NCI-H1417 treated with DMSO at 0.1 percent for 48 hours (cell line): ENCODE results near the gene TMCO4.

Experiments
- DNase-seq: peaks from one replicate; lab custom pipeline; 2025; lab: John Stamatoyannopoulos, UW

The TMCO4 gene

DNA sequence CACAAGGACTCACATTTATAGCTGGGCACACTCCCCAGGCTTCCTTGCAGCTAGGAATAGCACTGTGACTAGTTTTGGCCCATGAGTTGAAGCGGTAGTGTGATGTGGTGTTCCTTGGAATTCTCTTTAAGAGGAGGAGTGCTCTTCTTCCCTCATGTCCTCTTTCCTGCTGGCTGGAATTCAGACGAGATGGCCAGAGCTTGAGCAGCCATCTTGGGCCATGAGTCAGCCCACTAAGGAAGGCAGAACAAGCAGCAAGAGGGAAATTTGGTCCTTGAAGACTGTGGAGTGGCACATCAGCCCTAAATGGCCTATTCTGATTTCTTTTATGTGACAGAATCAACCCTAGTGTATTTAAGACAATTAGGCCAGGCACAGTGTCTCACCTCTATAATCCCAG, 115.0 kb downstream of the TMCO4 start:
- DNase-seq, result no peak

DNA sequence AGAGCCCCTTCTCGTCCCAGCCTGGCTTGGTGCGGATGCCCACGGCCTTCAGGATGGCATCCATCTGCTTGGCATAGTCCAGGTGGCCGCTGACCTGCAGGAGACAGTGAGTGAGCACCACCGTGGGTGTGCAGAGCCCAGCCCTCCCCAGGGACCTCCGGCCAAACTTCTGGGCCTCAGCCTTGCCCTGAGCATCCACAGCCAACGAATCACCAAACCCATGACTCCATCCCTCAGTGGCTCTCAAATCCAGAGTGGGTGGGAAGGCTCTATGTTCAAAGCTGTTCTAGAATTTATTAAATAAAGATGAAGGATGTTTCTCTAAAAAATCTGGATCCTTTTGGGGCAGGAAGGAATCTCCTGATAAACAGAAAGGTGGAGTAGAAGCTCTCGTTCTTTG, 116.4 kb downstream of the TMCO4 start:
- no peak for DNase-seq

DNA sequence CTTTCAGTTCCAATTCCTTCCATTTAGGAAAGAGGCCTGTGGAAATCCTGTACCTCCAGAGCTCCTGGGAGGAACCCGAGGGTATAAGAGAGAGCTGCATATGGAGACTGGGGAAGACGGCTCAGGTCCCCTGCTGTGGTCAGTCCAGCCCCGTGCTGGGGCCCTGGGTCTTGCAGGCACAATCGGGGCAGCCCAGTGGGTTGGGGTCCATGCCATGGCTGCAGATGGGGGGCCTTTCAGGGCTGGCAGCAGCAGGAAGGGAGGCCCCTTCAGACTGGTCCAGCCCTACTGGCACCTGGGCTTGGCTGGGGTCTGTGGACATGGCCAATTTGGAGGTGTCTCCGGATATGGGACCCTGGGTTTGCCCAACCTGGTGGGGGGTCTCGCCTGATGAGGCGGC, 116.8 kb downstream of the TMCO4 start:
- DNase-seq, result no peak

DNA sequence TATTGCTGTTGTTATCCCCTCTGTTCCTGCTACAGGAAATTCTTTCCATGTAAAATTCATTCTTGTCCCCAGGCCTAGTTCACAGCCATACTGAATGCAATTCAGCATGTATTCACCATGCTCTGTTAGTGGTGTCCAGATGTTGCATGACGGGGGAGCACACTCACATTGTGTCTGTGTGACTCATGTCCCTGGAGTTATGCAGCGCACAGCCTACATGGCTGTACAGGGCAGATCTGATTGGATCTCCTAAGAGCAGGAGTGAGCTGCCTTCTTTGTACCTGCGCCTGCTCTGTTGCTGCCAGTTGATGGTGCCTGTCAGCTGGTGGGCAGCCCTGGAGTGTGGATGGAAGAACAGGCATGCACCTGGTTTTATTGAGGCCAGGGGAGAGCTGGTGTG, 117.5 kb downstream of the TMCO4 start:
- no peak for DNase-seq

DNA sequence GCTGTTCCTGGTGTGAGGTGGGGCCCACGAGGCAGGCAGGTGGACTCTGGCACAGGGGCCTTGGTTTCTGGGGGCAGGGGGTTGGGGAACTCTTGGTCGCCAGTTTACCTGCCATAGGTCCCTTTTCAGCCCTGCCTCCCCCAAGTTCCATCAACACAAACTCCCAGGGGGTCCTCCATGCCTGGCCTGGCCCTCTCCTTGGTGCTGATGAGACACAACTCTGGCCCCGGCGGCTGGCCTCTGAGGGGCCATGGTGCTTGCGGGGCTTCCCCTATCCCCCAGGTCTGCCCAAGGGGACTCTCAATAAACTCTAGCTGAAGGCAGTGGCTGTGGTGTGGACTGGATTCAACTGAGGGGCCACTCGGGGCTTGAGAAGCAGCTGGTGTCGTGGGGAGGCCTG, 119.1 kb downstream of the TMCO4 start:
- no peak for DNase-seq

DNA sequence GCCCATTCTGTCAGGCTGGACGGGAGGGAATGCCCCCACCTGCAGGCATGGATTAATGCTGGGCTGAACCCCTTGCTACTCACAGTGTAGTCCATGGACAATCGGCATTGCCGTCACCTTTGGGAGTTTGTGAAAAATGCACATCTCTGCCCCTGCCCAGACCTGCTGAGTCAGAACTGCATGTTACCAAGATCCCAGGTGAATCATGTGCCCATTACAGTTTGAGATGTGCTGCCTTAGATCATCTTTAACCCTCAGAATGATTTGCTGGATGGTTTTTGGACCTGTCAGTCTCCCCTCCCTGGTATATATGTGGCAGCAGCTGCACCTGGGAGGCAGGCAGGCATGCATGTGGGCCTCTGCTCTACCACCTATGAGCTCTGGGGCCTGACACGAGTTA, 120.0 kb downstream of the TMCO4 start:
- DNase-seq, result no peak

DNA sequence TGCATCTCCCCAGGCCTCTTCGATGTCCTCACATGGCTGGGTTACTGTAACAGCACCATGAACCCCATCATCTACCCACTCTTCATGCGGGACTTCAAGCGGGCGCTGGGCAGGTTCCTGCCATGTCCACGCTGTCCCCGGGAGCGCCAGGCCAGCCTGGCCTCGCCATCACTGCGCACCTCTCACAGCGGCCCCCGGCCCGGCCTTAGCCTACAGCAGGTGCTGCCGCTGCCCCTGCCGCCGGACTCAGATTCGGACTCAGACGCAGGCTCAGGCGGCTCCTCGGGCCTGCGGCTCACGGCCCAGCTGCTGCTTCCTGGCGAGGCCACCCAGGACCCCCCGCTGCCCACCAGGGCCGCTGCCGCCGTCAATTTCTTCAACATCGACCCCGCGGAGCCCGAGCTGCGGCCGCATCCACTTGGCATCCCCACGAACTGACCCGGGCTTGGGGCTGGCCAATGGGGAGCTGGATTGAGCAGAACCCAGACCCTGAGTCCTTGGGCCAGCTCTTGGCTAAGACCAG, 120.7 kb downstream of the TMCO4 start:
- DNase-seq, result no peak

DNA sequence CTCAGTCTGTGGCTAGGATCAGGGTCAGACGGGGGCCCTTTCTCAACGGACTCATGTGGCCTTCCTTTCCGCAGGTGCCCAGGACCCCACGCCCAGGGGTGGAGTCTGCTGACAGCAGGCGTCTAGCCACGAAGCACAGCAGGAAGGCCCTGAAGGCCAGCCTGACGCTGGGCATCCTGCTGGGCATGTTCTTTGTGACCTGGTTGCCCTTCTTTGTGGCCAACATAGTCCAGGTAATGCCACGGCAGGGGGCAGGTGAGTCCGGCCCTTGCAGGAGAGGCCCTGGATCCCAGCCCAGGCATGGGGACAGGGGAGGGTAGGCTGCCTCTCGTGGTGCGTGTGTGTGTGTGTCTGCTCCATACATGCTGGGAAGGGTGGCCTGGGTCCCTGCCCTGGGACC, 121.2 kb downstream of the TMCO4 start:
- DNase-seq, result no peak

DNA sequence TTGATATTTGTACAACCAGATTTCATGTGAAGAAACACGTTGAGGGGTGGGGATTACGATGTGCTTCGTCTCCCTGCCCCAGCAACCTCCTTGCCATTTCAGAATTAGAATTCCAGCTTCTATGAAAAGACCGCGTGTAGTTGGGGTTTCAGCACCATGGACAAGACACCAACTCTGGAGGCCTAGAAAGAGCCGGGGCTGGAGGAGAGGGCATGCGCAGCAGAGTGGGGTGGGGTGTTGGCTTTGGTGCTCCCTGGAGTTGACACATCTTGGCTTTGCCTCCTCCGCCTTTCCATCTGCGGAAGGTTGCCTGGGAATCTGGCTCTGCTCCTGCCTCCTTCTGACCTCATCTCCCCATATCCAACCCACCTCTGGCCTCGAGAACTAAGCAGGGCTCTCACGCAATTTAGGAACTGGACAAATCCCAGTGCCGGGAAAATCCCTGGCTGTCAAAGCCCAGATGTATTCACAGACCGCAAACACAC, 123.2 kb downstream of the TMCO4 start:
- no peak for DNase-seq

DNA sequence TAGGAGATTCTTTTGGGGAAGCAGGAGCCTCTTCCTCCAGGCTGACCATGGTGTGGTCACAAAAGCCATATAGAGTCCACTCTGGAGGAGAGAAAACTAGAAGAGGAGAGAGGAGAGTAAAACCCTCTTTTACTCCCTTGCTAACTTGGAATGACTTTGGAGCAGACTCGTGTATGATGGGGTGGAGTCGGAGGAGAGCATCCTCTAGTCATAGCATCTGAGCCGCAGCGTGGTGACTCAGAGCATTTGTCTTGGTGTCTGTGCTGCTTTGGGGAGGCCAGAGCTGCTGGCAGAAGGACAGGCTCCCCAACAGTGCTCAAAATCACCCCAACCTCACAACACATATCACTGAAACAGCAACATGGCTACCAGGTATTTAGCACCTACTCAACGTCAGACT, 123.9 kb downstream of the TMCO4 start:
- DNase-seq, result no peak

DNA sequence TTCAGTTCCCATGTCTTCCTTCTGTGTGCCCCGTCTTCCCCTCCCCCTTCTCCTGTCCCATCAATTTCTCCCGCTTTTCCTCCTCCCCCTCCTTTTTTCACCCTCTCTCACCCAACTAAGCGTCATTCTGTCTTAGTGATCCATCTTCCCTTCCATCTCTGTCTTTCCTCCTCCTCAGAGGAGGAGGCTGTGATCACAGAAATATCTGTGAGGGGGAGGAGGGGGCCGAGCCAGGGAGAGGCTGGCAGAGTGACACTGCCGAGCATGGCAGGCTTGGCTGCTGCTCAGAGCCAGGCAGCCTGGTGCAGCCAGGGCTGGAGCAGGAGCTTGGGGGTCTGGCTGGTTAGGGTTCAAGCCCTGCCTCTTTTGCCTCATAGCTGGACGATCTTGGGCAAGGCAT, 127.5 kb downstream of the TMCO4 start:
- DNase-seq, result no peak

DNA sequence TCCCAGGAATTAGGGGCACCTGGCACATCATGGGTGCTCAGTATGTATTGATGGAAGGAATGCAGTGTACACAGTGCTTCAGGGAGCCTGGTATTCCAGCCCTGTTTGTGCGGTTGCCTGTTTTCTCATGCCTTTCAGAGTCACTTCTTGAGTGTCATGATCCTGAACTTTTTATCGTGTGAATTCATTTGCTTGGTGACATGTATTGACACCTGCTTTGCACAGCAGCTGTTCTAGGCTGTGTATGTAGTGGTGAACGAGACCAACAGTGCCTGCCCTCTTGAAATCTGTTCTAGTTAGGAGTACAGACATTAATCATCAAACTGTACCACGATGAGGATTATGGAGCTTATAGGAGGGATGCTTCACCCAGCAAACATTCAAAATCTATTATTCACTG, 128.9 kb downstream of the TMCO4 start:
- DNase-seq, result no peak

DNA sequence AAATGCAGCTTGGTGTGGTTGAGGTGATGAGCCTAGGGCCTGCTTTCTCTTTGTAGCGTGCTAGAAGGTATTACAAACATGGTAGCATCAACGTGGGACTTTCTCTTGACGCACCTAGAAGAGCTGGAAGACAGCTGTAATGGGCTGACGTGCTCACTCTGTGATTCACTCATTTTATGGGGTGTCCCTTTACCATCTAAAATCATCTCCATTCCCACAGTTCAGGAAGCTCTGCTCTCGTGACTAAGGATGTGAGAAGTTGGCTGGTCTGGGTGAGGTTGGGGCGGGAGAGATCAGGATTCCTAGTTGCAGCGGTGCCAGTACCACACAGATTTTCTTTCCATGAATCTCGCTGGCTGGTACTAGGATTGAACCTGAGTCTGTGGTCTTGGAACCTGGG, 130.8 kb downstream of the TMCO4 start:
- DNase-seq, result no peak

DNA sequence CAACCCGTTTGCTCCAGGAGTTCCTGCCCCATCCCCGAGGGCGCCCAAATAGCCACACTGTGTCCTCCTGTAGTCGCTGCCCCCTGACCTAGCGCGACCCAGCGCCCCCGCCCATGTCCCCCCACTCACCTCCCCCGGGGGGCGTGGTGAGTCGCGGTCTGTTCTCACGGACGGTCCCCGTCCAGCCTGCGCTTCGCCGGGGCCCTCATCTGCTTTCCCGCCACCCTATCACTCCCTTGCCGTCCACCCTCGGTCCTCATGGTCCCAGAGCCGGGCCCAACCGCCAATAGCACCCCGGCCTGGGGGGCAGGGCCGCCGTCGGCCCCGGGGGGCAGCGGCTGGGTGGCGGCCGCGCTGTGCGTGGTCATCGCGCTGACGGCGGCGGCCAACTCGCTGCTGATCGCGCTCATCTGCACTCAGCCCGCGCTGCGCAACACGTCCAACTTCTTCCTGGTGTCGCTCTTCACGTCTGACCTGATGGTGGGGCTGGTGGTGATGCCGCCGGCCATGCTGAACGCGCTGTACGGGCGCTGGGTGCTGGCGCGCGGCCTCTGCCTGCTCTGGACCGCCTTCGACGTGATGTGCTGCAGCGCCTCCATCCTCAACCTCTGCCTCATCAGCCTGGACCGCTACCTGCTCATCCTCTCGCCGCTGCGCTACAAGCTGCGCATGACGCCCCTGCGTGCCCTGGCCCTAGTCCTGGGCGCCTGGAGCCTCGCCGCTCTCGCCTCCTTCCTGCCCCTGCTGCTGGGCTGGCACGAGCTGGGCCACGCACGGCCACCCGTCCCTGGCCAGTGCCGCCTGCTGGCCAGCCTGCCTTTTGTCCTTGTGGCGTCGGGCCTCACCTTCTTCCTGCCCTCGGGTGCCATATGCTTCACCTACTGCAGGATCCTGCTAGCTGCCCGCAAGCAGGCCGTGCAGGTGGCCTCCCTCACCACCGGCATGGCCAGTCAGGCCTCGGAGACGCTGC, 133.9 kb downstream of the TMCO4 start:
- no peak for DNase-seq

DNA sequence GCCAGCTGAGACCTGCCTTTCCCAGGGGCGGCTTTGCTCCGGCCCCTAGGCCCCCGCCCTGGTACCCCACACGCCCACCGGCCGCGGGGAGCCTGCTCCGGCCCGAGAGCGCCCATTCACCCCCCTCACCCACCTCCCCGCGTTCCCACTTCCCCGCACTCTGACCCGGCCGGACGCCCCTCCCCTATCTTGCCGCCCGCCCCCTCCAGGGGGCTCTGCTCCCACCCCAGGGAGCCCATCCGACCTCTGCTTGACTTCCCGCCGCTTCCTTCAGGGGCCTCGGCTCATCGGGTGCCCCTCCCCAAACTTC, 134.6 kb downstream of the TMCO4 start:
- no peak for DNase-seq

DNA sequence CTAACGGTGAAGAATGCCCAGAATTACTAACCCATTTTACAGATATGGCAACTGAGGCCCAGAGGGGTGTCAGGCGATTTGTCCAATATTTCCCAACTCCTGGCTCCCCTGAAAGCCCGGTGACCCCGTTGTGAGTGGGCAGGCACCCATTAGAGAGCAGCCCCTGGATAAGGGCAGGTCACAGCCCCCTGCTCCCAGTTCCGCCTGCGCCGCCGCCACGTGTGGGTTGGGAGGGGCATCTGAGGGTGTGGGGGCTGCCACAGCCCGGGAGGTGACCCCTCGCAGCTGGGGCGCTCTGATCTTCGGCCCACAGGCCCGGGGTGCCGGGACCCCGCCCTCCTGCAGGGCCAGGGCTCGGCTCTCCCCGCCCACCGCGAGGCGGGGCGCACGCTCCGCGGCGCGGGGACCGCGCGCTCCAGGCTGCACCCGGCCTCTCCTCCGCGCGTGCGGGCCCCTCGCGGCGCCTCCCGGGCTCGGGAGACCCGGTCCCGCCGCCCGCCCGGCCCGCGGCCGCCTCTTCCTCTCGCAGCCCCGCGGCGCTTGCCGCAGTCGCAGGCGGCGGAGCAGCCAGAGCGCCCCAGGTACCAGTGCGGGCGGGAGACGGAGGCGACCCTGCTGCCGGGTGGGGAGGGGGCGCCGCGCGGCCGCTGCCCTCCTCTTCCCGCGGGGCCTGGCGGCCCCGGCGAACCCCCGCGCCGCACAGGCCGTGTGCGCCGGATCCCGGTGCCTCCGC, 135.1 kb downstream of the TMCO4 start, which contains the start of gene HTR6:
TSS of gene HTR6 (plus strand) at position 423 of the 733 bp plus-strand sequence. CDS start 879 bp downstream, outside the sequence.
- DNase-seq, result no peak

DNA sequence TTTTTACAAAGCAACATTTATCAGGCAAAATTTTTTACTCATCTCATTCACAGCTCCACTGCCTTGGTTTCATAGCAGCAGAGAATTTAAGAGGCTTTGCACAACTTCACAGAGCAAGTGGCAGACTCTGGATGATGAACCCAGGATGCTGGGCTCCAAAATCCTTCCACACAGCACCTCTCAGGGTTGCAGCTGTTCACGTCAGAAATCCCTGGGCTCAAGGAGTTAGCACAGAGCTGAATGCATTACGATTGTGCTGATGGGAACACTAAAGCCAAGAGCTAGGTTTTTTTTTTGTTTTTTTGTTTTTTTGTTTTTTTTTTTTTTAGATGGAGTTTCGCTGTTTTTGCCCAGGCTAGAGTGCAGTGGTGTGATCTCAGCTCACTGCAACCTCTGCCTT, 137.4 kb downstream of the TMCO4 start:
- no peak for DNase-seq

DNA sequence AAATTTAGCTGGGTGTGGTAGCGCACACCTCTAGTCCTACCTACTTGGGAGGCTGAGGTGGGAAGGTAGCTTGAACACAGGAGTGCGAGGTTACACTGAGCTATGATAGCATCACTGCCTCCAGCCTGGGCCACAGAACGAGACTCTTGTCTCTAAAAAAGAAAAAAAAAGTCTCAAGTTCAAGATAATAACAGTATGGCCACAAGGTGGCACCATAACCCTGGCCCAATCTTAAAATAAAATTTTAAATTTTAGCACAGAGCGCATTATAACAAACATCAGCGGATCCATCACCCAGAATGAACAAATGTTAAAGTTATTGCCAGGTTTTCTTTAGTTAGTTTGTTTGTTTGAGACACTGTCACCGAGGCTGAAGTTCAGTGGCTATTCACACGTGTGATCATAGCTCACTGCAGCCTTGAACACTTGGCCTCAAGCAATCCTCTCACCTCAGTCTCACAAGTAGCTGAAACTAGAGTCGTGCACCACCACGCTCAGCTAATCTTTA, 137.9 kb downstream of the TMCO4 start:
- DNase-seq, result no peak

DNA sequence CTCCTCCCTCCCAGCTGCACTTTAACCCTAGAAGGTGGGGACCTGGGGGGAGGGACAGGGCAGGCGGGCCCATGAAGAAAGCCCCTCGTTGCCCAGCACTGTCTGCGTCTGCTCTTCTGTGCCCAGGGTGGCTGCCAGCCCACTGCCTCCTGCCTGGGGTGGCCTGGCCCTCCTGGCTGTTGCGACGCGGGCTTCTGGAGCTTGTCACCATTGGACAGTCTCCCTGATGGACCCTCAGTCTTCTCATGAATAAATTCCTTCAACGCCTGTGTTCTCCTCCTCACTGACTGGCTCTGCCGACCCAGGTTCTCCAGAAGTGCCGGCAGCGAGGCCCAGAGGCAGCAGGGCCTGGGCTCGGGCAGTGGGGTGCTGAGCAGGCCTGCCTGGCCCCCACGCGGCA, 141.5 kb downstream of the TMCO4 start:
- DNase-seq, result no peak

DNA sequence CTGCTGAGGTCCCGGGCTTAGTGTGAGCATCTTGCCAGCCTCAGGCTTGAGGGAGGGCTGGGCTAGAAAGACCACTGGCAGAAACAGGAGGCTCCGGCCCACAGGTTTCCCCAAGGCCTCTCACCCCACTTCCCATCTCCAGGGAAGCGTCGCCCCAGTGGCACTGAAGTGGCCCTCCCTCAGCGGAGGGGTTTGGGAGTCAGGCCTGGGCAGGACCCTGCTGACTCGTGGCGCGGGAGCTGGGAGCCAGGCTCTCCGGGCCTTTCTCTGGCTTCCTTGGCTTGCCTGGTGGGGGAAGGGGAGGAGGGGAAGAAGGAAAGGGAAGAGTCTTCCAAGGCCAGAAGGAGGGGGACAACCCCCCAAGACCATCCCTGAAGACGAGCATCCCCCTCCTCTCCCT, 142.2 kb downstream of the TMCO4 start:
- no peak for DNase-seq

DNA sequence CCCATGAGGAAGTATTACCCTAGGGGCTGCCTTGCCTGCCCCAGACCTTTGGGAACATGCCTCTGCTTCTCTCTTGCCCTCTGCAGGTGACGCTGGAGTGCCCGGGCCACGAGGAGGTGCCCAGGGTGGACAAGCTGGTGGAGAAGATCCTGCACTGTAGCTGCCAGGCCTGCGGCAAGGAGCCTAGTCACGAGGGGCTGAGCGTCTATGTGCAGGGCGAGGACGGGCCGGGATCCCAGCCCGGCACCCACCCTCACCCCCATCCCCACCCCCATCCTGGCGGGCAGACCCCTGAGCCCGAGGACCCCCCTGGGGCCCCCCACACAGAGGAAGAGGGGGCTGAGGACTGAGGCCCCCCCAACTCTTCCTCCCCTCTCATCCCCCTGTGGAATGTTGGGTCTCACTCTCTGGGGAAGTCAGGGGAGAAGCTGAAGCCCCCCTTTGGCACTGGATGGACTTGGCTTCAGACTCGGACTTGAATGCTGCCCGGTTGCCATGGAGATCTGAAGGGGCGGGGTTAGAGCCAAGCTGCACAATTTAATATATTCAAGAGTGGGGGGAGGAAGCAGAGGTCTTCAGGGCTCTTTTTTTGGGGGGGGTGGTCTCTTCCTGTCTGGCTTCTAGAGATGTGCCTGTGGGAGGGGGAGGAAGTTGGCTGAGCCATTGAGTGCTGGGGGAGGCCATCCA, 142.8 kb downstream of the TMCO4 start:
- DNase-seq, result no peak

DNA sequence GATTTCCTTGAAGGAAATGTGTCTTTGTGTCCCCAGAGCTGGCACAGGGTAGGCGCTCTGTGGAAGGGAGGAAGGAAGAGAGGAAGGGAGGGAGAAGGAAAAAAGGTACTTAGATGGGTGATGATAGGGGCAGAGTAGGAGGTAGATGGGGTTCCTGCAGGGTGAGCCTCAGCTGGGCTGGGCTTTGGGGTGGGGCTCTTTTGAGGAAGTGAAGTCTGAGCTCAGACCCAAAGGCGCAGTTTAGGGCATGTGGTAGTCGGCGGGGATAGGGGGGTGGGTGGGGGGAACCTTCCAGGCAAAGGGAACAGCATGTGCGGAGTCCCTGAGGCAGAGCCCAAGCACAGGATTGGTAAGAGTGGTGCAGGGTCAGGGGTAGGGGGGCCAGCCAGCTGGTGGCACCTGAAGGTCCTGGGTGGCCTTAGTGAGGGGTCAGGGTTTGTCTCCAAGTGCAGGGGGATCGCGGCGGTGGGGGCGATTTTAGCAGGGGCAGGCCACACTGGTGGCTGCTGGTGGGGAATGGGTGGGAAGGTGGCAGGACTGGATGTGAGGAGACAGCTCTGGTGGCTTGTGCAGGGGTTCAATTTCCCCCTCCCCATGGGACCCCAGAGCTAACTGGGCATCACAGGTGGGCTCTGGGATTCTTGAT, 143.5 kb downstream of the TMCO4 start:
- no peak for DNase-seq
